Measurements from ENCODE around the gene FMO2. TPM values are rescaled to one million over a fixed set of nuclear protein-coding genes. Genes with fewer than 3 reads are reported as not detected.
A peak's percentile ranks its signal among the peaks of the same experiment; 100 is the strongest.

The FMO2 gene
- total RNA-seq, 1 donor: 0.45 TPM

DNA sequence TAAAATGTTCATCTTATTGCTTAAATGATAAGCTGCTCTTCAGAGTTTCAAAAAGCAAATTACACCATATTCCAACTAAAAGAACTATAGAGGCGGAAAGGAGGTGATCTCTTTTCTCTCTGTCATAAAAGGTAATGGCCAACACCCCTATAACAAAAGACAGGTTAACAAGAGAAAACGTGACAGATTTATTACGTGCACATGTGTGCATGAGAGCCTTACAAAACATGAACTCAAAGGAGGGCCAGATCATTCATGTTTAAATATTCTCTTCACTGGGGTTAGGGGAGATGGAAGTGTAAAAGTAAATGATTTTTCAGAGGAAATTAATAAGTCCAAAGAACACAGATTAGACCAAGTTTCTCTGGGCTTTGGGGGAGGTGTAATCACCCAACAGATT, 26.5 kb upstream of the FMO2 start:
- no peak for DNase-seq (ENCODE audit: low read depth)
- TF ChIP-seq, protein P1, sequence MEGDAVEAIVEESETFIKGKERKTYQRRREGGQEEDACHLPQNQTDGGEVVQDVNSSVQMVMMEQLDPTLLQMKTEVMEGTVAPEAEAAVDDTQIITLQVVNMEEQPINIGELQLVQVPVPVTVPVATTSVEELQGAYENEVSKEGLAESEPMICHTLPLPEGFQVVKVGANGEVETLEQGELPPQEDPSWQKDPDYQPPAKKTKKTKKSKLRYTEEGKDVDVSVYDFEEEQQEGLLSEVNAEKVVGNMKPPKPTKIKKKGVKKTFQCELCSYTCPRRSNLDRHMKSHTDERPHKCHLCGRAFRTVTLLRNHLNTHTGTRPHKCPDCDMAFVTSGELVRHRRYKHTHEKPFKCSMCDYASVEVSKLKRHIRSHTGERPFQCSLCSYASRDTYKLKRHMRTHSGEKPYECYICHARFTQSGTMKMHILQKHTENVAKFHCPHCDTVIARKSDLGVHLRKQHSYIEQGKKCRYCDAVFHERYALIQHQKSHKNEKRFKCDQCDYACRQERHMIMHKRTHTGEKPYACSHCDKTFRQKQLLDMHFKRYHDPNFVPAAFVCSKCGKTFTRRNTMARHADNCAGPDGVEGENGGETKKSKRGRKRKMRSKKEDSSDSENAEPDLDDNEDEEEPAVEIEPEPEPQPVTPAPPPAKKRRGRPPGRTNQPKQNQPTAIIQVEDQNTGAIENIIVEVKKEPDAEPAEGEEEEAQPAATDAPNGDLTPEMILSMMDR (IDR thresholded peaks at IDR 0.05; ENCODE audit: insufficient read depth, low read length): no peak
- no peak overlapping the region for H3K4me3 ChIP-seq (ENCODE audit: low read depth, low read length)

DNA sequence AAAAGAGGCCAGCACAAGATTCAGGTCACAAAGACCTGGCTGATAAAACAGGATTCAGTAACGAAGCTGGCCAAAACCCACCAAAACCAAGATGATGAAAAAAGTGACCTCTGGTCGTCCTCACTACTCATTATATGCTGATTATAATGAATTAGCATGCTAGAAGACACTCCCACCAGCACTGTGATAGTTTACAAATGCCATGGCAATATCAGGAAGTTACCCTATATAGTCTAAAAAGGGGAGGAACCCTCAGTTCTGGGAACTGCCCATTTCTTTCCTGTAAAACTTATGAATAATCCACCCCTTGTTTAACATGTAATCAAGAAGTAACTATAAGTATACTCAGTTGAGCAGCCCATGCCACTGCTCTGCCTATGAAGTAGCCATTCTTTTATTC, 26.0 kb upstream of the FMO2 start:
- no peak overlapping the region for H3K4me3 ChIP-seq (ENCODE audit: low read depth, low read length)
- TF ChIP-seq, protein P1 (IDR thresholded peaks at IDR 0.05; ENCODE audit: insufficient read depth, low read length): no peak
- no peak for DNase-seq (ENCODE audit: low read depth)

DNA sequence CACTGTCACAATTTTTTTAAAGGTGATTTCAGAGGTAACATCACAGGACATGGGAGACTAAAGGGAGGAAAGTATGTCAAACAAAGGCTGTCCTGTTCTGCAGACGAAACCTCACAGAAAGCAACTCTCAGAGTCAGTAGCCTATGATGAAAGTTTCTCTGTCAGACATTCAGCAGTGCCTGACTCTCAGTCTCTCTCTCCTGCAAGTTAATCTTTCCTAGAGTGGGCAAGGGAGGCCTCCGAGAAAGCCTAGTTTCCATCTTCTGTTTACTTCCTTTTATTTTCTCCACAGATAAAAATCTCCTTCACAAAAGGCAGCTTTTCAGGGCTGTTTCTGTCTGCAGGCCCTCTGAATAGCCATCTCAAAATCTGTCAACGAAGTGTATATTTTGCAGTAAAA, 24.9 kb upstream of the FMO2 start:
- H3K4me3 ChIP-seq (ENCODE audit: low read depth, low read length): no peak overlapping the region
- TF ChIP-seq, protein P1 (IDR thresholded peaks at IDR 0.05; ENCODE audit: insufficient read depth, low read length): no peak
- no peak for DNase-seq (ENCODE audit: low read depth)

DNA sequence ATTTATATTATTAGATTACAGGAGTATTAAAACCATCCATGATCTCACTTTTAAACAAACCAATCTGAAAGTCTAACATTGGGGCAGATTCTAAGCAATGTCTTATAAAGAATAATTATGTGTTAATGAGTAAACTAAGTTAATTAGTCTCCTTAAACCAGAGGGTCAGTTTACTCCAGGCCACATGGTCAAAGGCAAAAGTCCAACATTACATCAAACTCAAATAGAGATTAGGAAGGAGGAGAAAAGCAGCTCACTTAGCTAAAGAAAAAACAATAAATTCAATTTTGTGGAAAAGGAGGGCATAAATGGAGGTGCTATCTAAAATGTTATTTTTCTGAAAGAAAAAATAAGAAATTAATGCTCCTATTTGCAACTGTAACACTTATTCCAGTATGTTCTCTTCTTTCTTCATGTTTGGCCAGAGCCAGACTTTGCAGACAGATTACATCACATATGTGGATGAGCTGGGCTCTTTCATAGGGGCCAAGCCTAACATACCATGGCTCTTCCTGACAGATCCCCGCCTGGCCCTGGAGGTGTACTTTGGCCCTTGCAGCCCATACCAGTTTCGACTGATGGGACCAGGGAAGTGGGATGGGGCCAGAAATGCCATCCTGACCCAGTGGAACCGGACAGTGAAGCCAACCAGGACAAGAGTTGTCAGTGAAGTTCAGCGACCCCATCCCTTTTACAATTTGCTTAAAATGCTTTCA, 24.3 kb upstream of the FMO2 start:
- no peak overlapping the region for H3K4me3 ChIP-seq (ENCODE audit: low read depth, low read length)
- peak; percentile 47 for DNase-seq (ENCODE audit: low read depth)
- TF ChIP-seq, protein P1 (IDR thresholded peaks at IDR 0.05; ENCODE audit: insufficient read depth, low read length): no peak

DNA sequence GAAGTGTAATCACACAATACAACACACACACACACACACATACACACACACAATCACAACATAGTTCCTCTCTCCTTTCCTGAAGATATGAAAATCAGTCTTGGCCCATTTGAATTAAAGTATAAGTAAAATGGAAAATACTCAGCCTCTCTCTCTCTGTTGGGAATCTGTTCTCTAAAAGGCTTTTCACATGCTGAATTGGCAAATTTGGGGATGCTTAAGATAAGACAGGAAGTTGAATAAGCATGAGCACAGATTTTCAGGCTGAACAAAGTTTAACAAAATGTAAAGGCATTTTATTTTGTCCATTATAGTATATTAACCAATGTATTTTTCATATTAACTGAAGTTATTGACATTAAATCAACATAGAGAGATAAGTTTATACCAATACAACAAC, 23.7 kb upstream of the FMO2 start:
- no peak overlapping the region for H3K4me3 ChIP-seq (ENCODE audit: low read depth, low read length)
- peak; percentile 23 for DNase-seq (ENCODE audit: low read depth)
- TF ChIP-seq, protein P1 (IDR thresholded peaks at IDR 0.05; ENCODE audit: insufficient read depth, low read length): no peak

DNA sequence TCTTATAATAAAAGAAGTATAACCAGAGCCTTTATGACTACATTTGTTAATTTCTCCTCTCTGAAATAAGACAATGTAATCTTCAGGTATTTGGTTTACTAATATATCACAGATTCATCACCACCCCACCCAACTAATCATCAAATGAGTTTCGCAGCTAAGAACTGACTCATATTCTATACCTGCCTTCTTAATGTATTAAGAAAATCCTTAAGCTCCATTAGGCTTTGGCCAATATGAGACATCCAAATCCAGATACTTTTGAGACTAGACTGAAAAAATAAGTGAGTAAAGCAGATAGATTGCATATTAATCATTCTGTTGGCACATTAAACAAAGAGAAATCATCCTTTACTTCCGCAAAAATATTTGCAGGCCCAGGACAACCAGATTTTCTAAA, 18.7 kb upstream of the FMO2 start:
- TF ChIP-seq, protein P1 (IDR thresholded peaks at IDR 0.05; ENCODE audit: insufficient read depth, low read length): no peak
- DNase-seq (ENCODE audit: low read depth): no peak
- H3K4me3 ChIP-seq (ENCODE audit: low read depth, low read length): no peak overlapping the region

DNA sequence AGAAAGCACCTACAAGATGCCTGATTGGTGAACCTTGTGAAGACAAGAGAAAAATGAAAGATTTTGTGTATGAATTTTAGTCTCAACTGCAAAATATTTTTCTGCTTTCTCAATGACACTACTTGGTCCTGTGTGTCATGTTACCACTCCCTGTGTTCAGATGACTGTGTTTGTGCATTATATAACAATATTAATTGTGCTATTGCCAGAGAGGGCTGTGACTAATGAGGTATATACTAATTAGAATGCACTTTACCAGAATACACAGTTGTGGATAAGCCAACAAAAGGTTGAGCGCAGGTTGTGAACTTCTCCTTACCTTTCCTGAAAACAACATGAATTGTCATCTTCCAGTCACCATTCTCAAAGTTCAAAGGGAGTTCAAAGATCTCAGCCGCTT, 17.3 kb upstream of the FMO2 start:
- TF ChIP-seq, protein P1 (IDR thresholded peaks at IDR 0.05; ENCODE audit: insufficient read depth, low read length): no peak
- no peak for DNase-seq (ENCODE audit: low read depth)
- no peak overlapping the region for H3K4me3 ChIP-seq (ENCODE audit: low read depth, low read length)

Measured in fibroblast of the aortic adventitia (primary cell).